GM21447 (cell line): ENCODE data around the gene SERPINB6.
"Not testable (repeated sequence)": the region's sequence is repeated elsewhere in the genome, so short reads cannot be mapped to it uniquely, and the experiment has no call there.

Experiments used
- ATAC-seq: cut with Tn5 transposase; IDR thresholded peaks from one replicate; pipeline ENCODE4 v1.9.1; 2021; ENCODE audit not compliant: unreplicated experiment

The SERPINB6 gene

DNA sequence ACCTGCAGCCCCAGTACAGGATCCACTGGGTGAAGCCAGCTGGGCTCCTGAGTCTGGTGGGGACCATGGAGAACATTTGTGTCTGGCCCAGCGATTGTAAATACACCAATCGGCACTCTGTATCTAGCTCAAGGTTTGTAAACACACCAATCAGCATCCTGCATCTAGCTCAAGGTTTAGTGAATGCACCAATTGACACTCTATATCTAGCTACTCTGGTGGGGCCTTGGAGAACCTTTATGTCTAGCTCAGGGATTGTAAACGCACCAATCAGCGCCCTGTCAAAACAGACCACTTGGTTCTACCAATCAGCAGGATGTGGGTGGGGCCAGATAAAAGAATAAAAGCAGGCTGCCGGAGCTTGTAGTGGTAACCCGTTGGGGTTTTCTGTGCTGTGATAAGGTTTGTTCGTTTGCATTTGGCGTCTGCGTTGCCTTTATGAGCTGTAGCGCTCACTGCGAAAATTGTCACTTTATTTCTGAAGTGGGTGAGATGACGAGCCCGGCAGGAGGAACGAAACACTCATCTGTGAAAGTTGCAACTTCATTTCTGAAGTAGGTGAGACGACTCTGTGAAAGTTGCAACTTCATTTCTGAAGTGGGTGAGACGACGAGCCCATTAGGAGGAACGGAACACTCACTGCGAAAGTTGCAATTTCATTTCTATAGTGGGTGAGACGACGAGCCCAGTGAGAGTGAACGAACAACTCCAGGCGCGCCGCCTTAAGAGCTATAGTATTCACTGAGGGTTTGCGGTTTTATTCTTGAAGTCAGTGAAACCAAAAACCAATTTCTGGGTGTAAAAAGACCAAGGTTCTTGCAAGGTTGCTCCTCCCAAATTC lies 31.1 kb downstream of the SERPINB6 start:
- ATAC-seq: peak; percentile 78

DNA sequence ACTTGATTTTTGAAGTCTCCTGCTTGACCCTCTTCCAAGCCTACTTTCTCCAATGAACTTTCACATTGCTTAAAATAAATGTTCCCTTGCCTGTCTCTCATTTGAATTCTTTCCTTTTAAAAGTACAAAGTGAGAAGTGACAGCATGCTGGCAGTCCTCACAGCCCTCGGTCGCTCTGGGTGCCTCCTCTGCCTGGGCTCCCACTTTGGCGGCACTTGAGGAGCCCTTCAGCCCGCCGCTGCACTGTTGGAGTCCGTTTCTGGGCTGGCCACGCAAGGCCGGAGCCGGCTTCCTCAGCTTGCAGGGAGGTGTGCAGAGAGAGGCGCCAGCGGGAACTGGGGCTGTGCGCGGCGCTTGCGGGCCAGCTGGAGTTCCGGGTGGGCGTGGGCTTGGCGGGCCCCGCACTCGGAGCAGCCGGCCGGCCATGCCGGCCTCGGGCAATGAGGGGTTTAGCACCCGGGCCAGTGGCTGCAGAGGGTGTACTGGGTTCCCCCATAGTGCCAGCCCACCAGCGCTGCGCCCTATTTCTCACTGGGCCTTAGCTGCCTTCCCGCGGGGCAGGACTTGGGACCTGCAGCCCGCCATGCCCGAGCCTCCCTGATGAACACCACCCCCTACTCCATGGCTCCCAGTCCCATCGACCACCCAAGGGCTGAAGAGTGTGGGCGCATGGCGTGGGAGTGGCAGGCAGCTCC lies 31.9 kb downstream of the SERPINB6 start:
- no peak for ATAC-seq

DNA sequence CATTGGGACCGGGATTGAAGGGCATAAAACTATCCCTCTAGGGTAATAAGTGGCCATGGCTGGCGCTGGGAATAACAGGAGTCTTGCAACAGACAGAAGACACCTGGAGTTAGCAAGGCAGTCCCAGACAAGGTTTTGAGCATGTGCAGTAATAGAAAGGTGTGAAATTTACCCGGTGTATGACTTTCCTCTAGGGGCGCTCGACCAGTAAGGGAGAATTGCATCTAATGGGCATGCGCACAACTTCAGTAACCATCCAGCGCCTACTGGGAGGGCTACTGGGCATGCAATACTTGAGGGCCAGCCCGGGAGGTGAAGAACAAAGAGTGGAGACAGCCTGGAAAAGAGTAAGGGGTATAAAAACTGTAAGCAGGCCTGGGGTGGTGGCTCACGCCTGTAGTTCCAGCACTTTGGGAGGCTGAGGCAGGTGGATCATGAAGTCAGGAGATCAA lies 32.7 kb downstream of the SERPINB6 start:
- no peak for ATAC-seq

DNA sequence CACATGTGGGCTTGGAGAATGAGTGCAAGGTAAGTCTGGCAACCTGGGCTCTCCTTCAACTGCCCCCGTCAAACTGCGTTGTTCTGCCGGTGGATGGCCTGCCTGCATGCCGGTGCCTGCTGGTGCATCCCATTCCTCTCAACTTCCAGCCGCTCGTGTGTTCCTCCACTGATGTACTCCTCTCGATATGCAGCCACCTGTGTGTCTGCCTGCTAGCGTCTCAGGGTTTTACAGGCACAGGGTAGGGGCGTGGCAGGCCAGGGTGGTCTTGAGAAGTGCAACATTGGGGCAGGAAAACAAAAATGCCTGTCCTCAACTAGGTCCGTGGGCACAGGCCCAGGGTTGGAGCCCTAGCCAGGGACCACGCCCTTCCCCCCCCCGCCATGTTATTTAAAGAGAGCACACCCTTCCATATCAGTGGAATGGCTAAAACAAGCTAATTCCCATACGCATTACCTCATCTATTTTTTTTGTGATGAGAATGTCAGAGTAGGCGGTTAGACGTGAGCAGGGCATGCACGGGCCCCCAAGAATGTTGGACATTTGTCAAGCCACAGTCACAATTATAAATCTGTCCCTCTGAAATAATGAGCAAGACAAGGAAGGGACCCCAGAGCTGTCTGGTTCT lies 33.2 kb downstream of the SERPINB6 start:
- ATAC-seq: no peak

DNA sequence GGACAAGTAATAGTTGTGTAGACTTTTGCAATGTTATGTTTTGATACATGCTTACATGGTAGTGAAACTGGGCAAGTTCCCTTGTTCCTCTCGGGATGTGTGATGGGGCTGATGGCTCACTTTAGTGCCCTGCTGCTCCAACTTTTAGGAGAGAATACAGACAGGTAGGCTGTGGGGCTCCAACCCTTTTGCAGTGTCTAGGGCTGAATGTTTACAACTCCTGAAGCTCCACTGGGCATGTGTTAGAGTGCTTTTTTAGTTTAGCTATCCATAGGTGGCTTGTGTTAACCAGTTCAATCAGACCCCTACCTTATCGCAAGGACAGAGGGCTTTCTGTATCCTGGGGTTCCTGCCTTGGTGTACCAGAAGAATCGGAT lies 33.8 kb downstream of the SERPINB6 start:
- ATAC-seq: no peak

DNA sequence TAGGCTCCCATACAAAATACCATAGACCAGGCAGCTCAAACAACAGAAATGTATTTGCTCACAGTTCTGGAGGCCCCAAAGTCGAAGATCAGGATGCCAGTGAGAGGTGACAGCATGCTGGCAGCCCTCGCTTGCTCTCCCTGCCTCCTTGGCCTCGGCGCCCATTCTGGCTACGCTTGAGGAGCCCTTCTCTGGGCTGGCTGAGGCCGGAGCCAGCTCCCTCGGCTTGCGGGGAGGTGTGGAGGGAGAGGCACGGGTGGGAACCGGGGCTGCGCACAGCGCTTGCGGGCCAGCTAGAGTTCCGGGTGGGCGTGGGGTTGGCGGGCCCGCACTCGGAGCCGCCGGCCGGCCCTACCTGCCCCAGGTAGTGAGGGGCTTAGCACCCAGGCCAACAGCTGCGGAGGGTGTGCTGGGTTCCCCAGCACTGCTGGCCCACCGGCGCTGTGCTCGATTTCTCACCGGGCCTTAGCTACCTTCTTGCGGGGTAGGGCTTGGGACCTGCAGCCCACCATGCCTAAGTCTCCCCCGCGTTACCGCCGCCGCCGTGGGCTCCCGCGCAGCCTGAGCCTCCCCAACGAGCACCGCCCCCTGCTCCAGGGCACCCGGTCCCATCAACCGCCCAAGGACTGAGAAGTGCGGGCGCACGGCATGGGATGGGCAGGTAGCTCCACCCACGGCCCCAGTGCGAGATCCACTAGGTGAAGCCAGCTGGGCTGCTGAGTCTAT lies 35.6 kb downstream of the SERPINB6 start:
- ATAC-seq: no peak

DNA sequence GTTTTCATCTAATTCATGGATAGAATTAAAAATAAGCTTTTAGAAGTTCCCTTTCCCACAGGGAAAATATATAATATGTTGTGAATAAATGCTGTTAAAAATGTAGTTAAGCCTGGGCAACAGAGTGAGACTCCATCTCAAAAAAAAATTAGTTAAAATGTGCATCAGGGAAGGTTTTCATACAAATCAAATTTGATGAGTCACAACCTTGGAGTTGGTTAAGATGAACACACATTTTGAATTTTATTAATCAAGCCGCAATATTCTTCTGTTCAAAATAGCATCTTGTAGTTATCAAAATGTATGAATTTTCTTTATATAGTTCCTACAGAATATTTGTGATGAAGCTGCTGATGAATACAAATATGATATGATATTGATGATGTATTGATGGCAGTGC lies 37.3 kb downstream of the SERPINB6 start:
- ATAC-seq: no peak

DNA sequence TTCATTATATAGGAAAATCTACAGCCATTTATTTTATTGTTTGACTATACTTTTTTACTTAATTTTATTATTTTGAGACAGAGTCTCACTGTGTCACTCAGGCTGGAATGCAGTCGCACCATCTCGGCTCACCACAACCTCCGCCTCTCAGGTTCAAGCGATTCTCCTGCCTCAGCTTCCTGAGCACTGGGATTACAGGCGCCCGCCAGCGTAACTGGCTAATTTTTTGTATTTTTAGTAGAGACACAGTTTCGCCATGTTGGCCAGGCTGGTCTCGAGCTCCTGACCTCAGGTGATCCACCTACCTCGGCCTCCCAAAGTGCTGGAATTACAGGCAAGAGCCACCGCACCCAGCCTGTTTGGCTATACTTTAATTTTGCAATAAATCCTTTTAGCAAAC lies 38.5 kb downstream of the SERPINB6 start:
- ATAC-seq: not testable (repeated sequence)

DNA sequence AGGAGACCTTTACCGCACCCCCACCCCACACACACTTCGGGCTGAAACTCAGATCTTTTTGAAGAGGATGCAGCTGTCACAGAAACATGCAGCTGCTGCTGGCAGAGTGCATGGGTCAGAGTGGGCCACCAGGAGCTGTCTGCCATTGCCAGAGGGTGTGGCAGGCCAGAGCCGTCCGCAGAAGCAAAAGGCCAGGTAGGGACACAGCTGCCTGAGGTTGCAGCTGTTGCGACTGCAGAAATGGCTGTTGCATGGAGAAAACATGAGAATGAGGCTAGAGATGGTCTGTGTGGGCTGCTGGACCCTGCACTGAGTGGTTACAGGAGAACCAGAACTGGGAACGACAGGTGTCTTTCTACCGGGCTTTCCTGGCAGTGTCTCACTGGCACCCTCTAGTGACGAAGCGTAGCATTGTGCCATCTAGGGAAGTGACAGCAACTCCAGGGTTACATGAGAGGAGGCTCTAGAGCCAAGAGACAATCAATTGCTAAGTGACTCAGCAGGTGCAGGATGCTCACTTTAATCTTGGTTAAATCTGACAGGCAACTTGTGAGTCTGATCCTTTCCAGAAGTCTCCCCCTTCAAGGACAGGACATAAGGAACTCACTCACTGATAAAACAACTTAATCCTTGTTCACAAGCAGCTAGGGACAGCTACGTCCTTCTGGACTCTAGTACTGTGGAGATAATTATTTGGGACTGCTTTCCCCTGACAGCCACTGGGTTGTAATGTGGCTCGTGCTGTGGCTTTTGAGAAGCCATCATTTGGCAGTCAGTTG lies 39.2 kb downstream of the SERPINB6 start:
- peak; percentile 69 for ATAC-seq

DNA sequence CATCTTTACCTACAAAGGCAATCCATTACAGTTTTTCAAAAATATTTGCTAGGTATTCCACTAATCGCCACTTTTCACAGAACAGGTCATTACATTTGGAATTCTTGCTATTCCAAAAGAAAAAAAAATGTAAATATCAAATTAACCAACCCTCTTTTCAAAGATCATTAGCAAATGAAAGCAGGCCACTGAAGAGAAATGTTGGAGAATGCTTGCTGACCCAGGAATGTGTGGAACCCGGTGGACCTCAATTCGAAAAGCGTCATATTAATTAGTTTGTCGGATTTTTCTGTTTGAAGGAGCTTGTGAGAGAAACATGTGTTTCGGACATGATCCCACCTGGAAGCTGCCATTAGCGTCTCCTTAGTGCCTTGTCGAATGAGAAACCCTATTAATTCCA lies 40.3 kb downstream of the SERPINB6 start:
- no peak for ATAC-seq

DNA sequence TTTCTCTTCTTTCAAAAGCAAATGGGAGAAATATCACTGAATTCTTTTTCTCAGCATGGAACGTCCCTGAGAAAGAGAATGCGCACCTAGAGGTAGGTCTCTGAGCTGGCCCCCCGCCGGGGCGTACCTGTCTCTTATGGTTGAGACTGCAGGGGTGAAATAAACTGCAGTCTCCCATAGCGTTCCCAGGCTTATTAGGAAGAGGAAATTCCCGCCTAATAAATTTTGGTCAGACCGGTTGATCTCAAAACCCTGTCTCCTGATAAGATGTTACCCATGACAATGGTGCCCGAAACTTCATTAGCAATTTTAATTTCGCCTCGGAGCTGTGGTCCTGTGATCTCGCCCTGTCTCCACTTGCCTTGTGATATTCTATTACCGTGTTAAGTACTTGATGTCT lies 43.4 kb downstream of the SERPINB6 start:
- ATAC-seq: not testable (repeated sequence)

DNA sequence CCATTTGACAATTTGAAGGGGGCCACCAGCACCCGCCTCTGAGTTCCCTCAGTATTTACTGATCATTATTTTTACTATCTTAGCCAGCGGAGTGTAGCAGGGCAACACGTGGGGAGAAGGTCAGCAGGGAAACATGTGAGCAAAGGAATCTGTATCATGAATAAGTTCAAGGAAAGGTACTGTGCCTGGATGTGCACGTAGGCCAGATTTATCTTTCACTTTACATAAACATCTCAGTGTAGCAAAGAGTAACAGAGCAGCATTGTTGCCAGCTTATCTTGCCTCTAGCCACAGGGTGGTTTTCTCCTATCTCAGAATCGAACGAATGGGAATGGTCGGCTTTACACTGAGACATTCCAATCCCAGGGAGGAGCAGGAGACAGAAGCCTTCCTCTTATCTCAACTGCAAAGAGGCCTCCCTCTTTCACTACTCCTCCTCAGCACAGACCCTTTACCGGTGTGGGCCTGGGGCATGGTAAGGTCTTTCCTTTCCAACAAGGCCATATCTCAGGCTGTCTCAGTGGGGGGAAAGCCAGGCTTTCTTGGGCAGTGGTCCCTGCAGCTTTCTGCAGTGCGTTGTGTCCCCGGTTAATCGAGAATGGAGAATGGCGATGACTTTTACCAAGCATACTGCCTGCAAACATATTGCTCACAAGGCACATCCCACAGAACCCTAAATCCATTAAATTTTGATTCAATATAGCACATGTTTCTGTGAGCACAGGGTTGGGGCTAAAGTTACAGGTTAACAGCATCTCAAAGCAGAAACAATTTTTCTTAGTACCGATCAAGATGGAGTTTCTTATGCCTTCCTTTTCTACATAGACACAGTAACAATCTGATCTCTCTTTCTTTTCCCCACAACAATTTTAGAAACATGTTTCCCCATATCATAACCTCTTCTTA lies 45.3 kb downstream of the SERPINB6 start:
- ATAC-seq: not testable (repeated sequence)

DNA sequence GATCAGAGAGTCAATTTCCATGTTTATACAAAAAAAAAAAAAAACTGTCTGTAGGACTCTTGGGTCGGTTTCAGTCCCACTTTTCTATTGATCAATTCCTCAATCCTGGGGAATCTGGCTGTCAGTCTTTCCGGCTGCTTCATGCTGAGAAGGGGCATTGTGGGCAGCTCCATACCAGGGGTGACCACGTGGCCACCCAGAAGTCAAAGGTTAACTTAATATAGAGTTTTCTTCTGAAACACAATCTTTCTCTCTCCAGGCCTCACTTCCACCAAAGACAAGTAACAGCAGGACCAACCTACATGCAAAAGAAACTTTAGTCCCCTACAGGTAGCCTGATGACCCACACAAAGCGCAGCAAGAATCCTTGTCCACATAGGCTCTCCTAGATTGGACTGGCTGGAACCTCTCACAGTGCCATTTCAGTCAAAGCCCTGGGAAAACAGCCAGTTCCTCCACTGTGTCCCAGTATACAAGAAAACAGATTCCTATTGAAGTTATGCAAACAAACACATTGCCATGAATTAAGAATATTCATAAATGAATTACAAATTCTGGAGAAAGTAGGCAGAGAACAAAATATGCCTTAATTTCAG lies 49.7 kb downstream of the SERPINB6 start:
- ATAC-seq: no peak

DNA sequence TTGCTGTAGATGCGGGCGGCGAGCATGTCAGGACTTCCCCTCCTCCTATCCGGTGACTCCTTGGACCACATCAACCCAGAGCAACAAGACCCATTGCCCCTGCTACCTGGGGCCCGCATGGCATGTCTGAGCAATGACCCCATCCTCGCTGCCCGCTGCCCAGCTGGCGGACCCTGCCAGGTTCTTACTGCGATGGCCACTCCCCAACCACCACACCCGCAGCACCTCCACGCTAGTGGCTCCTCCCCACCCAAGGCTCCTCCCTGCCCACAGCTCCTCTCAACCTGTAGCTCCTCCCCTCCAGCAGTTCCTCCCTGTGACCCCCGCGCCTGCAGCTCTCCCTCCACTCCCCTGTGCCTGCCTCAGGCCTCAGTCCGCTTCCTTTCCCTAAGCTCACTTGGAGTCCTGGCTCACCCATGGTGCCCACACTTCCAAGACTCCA lies 50.7 kb downstream of the SERPINB6 start:
- no peak for ATAC-seq

DNA sequence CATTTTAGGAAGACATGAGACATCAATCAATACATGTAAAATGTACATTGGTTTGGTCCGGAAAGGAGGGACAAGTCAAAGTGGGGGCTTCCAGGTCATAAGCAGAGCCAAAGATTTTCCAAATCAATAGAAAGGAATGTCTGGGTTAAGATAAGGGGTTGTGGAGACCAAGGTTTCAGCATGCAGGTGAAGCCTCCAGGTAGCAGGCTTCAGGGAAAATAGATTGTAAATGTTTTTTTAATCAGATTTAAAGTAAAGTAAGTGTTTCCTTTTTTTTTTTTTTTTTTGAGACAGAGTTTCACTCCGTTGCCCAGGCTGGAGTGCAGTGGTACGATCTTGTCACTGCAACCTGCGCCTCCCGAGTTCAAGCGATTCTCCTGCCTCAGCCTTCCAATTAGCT lies 51.5 kb downstream of the SERPINB6 start:
- ATAC-seq: no peak

DNA sequence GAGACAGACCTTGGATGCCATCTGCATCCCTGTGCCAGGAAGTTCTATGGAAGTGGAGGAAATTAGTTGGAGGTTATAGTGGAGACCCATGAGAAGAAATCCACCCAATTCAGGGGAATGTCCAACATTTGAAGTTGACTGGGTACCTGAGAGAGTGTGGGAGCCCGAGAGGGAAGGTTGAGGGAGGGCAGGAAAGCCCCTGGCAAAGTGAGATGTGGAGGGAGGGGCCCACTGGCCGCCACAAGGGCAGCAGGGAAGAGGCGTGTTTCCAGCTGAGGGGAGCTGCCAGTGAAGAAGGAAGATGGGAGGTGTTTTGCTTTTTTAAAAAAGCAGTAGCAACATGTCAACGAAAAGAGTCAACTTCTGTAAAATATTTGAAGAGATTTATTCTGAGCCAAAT lies 52.0 kb downstream of the SERPINB6 start:
- ATAC-seq: no peak

DNA sequence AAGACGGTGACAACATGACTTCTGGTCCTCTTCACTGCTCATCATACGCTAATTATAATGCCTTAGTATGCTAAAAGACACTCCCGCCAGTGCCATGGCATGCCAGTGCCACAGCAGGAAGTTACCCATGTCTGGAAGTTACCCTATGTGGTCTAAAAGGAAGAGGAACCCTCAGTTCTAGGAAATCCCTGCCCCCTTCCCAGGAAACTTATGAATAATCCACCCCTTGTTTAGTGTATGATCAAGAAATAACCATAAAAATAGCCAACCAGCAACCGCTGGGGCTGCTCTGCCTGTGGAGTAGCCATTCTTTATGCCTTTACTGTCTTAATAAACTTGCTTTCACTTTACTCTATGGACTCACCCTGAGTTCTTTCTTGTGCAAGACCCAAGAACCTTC lies 52.4 kb downstream of the SERPINB6 start:
- no peak for ATAC-seq

DNA sequence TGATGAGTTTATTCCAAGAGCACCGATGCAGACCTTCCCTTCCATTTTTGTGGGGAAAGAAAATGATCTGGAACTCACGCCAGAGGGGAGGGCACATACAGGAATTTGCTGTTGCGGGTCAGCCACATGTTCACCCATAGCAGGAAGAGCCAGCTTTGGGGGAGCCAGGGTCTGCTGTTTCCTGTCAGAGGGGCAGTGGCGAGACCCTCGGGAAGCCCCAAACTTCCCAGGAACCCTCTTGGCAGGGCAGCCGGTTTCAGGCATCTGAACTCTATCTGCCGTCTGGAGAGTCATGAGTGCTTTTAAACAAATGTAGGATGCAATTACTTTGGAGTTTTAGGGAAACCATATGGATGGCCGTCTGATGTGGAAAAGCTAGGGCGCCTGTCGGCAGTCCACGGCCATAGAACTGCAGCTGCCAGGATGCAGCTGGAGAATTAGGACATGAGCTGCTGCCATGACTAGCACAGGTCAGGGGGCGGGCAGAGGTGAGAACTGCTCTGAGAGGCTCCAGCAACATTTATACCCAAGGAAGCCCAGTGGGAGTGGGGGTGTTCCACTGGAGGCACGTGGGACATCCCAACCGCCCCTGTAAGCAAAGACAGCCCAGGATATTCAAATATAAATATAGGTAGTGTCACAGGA lies 53.4 kb downstream of the SERPINB6 start:
- no peak for ATAC-seq

DNA sequence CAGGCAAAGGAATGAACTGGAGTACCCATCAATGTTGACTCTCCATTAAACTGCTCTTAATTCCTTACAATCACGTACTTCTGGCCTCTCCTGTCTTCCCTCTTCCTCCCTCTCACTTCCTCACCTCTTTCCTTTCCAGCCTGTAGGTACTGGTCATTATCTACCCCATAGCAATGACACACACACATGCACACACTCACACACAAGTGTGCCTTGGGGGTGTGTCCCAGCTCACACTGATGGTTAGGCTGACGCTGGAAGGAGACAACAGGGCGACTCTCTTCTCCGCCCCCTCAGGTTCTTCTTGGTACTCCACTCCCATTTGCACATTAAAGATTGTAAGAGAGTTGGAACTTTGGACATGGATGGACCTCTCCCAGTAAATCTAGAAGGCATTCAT lies 54.3 kb downstream of the SERPINB6 start:
- ATAC-seq: no peak
